ENCODE measurements around the gene ABLIM2. TPM values are rescaled to one million over a fixed set of nuclear protein-coding genes. Genes with fewer than 3 reads are reported as not detected.

Gene ABLIM2
- total and polyA plus RNA-seq, 2 of the 8 experiments (the other 6 are each of a cell fraction or from before 2014, with no cell fraction given): 2.8 to 3.0 TPM

DNA sequence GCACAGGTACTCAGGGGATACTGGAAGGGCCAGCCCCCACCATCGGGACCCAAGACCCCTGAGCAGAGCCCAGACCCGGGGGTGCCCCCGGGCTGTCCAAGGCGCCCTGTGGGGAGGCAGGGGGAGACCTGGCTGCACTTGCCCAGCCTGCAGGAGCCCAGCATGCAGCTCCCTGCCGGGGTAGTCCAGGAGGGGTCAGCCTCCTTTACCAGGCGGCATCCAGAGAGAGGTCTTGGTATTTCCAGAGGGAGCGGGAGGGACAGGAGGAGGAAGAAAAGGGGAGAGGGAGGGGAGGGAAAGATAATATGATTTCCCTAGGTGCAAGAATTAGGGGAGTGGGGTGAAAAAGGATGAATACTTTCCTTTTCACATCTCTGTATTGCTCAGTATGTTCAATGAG is 97.5 kb downstream of the ABLIM2 start:
- H3K27ac ChIP-seq (ENCODE audit: low read depth, low read length): no peak overlapping the region

More for the DNA sequence above, 97.5 kb downstream of the ABLIM2 start:
- Histone ChIP-seq H2BK5ac (ENCODE audit: low read depth, low read length) (no peak overlapping the region), H2BK15ac (ENCODE audit: low read length) (no peak overlapping the region), H2BK20ac (ENCODE audit: low read length) (no peak overlapping the region), H3K4me1 (replicated peaks in 1 of 4; ENCODE audit: control insufficient read depth in 3 of 4, insufficient read depth in 4 of 4, low read length in 3 of 4) (peaks cover 0 to 6% (median 0%) of the 10 kb centered on the region in 4 experiments; a peak in 3 of 7 replicates), H3K14ac (ENCODE audit: insufficient read length) (no peak overlapping the region), H3K9me3 (ENCODE audit: insufficient read depth in 2 of 2, low read depth in 1 of 2, low read length in 1 of 2) (no peaks in the 10 kb centered on the region), H3K79me1 (ENCODE audit: low read depth, low read length) (no peaks in the 10 kb centered on the region), H3K27me3 (replicated peaks in 1 of 4; ENCODE audit: control insufficient read depth in 3 of 4, extremely low read depth in 1 of 4, insufficient read depth in 3 of 4, low read length in 3 of 4) (no peaks in the 10 kb centered on the region; a peak in 1 of 7 replicates), H3K23ac (ENCODE audit: insufficient read length) (no peak overlapping the region), H3K18ac (ENCODE audit: extremely low read depth, low read length) (no peak overlapping the region), H3K9ac (replicated peaks in 1 of 4; ENCODE audit: extremely low read depth in 1 of 4, low read depth in 3 of 4, low read length in 3 of 4) (no peak overlapping the region), H3K36me3 (ENCODE audit: control insufficient read depth in 2 of 4, insufficient read depth in 4 of 4, low read length in 3 of 4) (no peaks in the 10 kb centered on the region), H3K23me2 (ENCODE audit: low read depth, low read length) (no peaks in the 10 kb centered on the region), H3K4me3 (ENCODE audit: extremely low read depth in 1 of 4, insufficient read depth in 2 of 4, low read depth in 3 of 4, low read length in 4 of 4) (no peak overlapping the region), H4K20me1 (replicated peaks in 1 of 2; ENCODE audit: control insufficient read depth in 1 of 2, insufficient read depth in 2 of 2, low read length in 2 of 2) (no peaks in the 10 kb centered on the region), H2AK5ac (ENCODE audit: low read depth, low read length) (no peak overlapping the region), H4K8ac (ENCODE audit: extremely low read depth, insufficient read depth, low read length) (peak overlapping the region; percentile 40; the same call in 1 of the 2 replicates), H4K91ac (replicated peaks; ENCODE audit: insufficient read length, low read length) (no peak overlapping the region), H2AFZ (ENCODE audit: low read length) (no peak overlapping the region), H4K5ac (ENCODE audit: insufficient read length, low read depth, low read length) (no peak overlapping the region), H3K56ac (replicated peaks; ENCODE audit: insufficient read length, low read depth, low read length) (no peak overlapping the region), H3K4ac (replicated peaks; ENCODE audit: insufficient read length, low read depth, low read length) (no peak overlapping the region), H2BK120ac (replicated peaks; ENCODE audit: low read depth, low read length) (no peak overlapping the region), H3K79me2 (ENCODE audit: control insufficient read depth in 1 of 2, insufficient read depth in 2 of 2, low read length in 2 of 2) (no peaks in the 10 kb centered on the region), H3K4me2 (ENCODE audit: insufficient read depth in 1 of 2, low read depth in 2 of 2, low read length in 2 of 2) (no peak overlapping the region), H2BK12ac (ENCODE audit: low read depth, low read length) (no peak overlapping the region)
- no peak for DNase-seq (ENCODE audit: low read depth in 1 of 2, low spot score in 2 of 2)
- POLR2A ChIA-PET (ENCODE audit: partially characterized antibody): interaction anchor here (2.2 kb wide), 1 partner anchor 11 kb away, joined by 8 read pairs; no protein-coding TSS in a partner anchor
- CTCF ChIA-PET (ENCODE audit: partially characterized antibody): interaction anchor here (1.0 to 1.1 kb wide), 2 partner anchors 9 to 25 kb away, joined by 3 to 6 read pairs; no protein-coding TSS in a partner anchor
- 77% methylated on average over 7 of the region's 7 CpGs; no CpG with 5 or more reads in 1 of the 2 experiments for WGBS, 2 experiments (ENCODE audit: extremely low coverage in 1 of 2, insufficient coverage in 1 of 2, insufficient read length in 1 of 2, insufficient replicate concordance in 2 of 2, low coverage in 1 of 2, low lambda C conversion rate in 2 of 2, missing lambda C conversion rate in 1 of 2)
- no peak for FAIRE-seq
- TF ChIP-seq CHD1 (IDR thresholded peaks at IDR 0.05; ENCODE audit: low read depth, low read length) (no peak), EP300 (IDR thresholded peaks at IDR 0.05; ENCODE audit: borderline replicate concordance in 1 of 2, low read depth in 2 of 2, low read length in 2 of 2) (no peak), RAD21 (IDR thresholded peaks at IDR 0.05 in 1 of 2, conservative IDR thresholded peaks at IDR 0.05 in 1 of 2; ENCODE audit: low read depth in 2 of 2, low read length in 2 of 2) (peak in 1 of 2 experiments; percentile 19; a peak in 1 of 4 replicates)

Measured in H1 (cell line).